COLO829 (cell line): ENCODE results near the gene TANGO6.
"Not testable (repeated sequence)": the region's sequence is repeated elsewhere in the genome, so short reads cannot be mapped to it uniquely, and the experiment has no call there.

Experiments
- DNase-seq: peaks from one replicate; pipeline ENCODE4 v3.0.0; 2012; ENCODE audit warnings: low spot score

Gene TANGO6

DNA sequence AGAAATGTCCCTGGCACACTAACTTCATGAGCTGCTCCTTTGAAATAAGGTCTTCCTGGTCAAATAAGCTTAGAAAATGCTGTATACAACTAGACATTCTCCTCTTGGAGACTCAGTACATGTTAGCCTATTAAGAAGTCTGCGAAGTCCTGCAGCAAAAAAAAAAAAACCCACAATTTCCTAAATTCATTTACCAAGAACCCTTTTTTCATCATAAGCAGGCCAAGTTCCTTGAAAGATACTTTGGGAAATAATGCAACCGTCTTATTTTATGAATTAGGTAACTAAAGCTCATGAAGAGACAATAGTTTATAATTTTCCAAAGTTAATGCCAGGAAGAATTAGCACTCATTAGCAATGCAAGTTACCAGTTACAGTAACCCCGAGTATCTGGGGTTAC is 213.1 kb downstream of the TANGO6 start:
- no peak for DNase-seq

DNA sequence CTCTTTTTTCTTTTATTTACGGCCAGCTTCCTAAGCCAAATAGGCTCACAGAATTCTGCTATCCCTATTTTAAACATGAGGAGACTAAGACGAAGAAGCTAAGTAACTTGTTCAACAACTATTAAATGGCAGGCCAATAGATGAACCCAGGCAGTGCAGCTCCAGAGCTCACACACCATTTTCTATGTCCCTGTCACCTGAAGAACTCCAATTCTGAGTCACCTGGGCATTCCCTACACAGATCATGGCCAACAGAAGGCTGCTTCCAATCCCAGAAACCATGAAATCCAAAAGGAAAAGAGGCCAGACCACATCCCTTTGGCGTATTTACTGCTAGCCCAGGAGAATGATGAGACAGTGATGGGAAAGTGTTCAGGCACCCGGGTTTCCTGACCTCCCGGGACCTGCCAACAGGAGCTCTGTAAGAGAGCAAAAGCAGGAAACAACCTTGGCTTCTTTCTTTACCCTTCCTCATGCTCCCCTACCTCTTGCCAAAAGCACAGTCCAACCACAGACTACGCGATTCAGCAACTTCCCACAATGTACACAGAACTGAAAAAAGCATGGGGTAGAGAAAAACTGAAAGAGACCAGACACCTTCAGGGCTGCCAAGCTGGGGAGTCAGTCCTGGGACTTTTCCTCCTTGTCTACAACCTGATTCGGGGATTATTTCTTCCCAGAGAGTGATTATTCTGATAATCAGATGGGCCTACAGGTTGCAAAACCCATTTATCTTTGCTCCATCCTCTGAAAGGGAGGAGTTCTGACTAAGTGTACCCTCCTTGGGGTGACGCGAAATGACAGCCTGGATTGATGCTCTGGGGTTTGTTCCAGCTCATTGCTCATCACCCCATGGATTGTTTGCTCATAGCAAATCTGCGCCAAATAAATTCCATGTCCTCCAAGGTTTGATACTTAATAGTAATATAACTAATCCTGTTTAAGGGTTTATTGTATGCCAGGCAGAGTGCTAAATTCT is 214.4 kb downstream of the TANGO6 start:
- no peak for DNase-seq

DNA sequence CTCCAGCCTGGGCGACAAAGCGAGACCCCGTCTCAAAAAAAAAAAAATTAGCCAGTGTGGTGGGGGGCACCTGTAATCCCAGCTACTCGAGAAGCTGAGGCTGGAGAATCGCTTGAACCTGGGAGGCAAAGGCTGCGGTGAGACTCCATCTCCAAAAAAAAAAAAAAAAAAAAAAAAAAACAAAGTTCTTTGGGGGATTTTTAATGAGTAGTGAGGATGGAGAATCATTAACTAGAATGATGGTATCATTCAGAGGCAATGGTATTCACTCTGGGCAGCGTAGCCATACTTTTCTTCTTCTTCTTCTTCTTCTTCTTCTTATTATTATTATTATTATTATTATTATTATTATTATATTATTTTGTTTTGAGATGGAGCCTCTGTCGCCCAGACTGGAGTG is 220.2 kb downstream of the TANGO6 start:
- DNase-seq, result not testable (repeated sequence)

DNA sequence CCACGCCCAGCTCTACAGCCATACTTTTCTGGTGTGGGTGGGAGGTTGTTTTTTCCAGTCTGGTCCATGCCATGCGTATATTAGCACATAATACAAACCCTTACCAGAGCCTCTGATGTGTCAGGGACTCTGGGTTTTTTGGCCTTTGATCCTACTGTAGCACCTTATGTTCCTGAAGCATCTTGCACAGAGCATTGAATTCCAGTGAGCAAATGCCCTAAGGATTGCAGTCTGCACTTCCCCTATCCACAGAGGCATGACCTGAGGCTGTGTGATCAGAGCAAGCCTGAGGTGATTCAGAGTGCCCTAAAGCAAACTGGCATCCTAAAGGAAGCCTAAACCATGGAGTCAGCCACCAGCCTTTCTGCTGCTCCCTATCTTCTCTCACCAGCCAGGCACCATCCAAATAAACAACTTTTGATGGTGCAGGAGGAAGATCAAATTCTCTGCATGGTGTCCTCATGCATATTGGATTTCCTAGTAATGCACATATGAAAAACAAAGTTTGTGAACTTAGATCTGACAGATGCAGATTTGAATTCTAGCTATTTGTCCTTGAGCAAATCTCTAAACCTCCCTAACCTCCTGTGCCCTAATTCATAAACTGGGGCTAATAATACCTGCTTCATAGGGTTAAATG is 220.9 kb downstream of the TANGO6 start:
- DNase-seq, result no peak

DNA sequence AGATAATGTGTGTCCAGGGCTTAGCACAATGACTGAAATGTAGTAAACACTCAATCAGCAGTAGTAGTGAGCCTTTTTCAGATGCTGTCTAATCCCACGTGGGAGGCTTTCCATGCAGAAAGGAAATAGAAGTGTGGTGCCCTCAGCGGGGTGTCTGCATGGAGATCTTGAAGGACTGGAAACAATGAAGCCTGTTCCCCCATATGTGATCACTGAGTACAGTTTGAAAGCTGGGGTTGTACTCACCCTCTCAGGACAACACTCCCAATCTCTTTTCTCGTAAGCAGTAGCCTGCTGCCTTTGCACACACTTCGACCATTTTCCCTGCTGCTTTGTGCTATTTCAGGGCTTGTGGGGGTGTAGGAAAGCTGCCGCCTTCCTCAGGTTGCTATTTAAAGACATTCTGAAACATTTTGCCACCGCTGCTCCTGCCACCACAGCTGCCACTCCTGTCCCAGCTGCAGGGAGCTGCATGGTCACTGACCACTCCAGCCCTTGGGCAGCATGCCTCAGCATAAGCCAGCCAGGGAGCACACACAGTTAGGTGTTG is 221.5 kb downstream of the TANGO6 start:
- no peak for DNase-seq

DNA sequence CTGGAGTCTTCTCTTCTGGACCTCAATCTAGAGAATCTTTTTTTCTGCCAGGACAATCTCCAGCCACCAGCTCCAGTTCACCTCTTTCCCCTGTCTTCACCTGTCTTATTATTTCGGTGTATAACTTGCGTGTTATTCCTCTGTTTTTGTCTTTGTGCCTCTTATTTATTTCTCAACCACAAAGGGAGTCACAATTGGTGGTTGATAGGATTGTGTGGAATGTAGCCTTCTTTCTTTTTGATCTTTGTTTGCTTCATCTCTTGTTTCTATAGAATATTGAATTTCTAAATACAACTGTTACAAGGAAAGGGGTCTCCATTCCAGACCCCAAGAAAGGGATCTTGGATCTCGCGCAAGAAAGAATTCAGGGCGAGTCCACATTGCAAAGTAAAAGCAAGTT is 226.2 kb downstream of the TANGO6 start:
- no peak for DNase-seq

DNA sequence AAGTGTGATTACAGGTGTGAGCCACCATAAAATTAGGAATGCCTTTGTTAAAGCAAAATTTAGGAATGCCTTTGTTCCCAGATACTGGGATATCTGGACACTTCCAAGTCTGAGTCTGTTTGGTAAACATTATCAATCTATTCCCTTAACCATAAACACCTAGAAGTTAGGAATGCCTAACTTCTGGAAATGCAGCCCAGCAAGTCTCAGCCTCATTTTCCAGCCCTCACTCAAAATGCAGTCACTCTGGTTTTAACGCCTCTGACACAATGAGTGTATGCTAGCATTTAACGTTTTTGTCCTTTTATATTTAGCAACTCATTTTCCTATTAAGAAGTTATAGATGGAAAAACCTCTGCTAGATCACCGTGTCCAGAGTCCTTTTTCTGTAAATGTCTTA is 227.7 kb downstream of the TANGO6 start:
- no peak for DNase-seq

DNA sequence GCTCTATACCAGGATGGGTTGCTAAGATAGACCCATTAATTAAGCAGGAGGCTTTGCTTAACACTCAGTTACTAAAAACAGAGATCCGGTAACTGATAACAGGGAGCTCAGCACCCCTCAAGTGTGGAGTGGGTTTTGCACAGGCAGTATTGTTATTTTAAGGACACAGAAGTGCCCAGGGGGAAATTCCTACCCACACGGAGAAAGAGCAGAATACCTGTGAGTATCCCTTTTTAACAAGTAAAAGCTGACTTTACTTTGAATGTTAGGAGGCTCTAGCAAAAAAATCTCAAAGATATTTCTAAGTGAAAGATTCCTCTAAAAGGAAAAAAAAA is 229.3 kb downstream of the TANGO6 start:
- DNase-seq, result no peak

DNA sequence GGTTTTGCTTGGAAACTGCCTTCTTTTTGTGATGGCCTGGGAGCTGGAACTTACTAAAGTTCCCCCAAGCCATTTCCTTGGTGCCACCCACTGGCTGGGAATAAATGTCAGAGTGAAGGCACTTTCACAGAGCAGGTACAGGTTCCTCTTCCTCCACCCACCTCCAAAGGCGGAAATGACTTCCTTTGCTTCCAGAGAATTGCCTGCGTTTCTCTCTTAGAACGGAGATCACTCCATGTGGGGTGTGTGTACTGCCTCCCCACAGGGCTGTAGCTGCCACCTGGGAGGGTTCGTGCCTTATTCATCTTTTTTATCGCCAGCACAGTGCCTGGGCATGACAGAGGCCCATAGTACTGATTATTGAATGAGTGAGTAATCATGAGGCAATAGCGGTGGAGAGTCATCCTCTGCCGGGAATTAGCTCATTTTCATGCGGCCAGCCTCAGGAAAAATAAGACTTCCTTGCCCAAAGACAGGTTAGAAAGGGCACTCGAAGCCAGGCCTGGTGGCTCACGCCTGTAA is 229.9 kb downstream of the TANGO6 start:
- DNase-seq, result peak; percentile 9

DNA sequence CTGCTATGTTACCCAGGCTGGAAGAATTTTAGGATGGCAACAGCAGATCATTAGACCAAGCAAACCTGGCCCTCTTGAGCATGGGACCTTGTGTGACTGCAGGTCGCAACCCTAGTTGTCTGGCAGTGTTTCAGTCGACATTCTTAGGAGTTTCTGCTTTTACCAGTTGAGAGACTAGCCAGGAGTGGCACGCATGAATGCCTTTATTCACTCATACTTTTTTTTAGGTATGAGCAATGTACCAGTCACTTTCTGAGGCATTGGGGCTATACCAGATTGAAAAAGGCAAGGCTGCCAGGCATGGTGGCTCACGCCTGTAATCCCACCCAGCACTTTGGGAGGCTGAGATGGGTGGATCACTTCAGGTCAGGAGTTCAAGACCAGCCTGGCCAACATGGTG is 233.9 kb downstream of the TANGO6 start:
- peak; percentile 15 for DNase-seq

DNA sequence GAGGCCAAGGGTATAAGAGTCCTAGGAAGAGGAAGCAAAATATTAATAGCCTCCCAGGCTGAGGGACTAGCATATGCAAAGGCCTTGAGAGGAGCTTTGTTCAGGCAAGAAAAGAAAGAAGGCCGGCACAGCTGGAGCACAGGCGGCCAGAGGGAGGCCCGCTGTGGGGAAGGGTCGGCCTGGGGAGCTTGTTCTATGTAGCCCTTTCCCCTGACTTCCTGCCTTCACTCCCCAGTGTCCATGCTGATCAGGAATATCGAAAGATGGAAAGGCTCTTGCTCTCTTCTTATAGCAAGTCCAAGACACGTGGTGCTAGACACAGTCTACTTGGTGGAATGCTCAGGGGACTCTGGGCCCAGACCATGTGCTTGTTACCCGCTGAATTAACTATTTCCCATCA is 234.7 kb downstream of the TANGO6 start:
- DNase-seq, result no peak

DNA sequence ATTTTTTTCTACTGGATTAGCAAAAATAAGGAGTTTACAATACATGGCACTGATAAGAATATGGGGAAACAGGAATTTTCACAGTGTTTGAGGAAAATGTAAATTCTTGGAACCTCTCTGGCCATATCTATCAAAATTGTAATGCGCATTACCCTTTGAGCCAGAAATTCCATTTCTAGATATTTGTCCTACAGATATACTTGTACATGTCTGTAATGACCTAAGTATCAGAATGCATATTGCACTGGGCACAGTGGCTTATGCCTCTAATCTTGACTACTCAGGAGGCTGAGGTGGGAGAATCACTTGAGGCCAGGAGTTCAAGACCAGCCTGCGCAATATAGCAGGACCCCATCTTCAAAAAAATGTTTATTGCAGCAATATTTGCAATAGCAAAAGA is 236.4 kb downstream of the TANGO6 start:
- DNase-seq, result no peak

DNA sequence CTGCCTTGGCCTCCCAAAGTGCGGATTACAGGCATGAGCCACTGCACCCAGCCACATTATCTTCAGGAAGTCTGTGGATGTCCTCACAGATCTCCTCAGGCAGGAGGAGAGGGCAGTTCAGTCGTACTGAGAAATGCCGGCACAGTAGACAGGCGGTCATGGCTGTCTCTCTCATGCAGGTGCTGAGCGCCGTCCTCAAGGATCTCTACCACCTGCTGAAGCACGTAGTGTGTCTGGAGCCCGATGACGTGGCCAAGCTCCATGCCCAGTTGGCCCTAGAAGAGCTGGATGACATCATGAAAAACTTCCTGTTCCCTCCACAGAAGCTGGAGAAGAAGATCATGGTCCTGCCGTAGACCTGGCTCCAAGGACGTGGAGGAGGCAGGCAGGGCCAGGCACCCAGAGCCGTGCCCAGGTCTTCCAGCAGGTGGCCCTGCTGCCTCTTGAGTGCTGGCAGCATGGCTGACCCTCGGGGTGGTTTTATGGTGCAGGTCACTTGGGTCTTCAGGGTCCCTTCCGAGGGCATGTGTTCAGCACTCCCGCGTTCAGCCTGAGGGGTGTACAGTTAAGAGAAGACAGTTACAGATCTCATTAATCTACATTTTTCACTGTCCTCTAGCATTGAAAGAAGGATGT is 240.1 kb downstream of the TANGO6 start:
- DNase-seq, result no peak

DNA sequence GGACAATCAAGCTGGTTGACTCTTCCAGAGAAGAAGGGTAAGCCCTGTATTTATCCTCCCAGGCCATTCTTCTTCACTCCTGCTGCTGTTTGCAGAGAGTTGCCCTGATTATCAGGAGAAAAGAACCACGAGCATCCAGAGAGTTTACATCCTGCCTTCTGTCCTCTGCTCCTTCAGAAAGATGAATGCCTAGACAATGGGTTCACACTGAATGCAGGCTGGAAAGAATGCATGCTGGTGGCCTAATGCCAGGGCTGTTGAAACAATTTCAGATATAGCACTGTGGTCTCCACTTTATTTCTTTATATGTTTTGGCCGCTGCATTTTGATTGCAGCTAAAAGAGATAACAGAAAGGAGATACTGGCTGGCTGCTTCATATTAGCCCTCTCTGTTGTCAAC is 241.0 kb downstream of the TANGO6 start:
- DNase-seq, result no peak

DNA sequence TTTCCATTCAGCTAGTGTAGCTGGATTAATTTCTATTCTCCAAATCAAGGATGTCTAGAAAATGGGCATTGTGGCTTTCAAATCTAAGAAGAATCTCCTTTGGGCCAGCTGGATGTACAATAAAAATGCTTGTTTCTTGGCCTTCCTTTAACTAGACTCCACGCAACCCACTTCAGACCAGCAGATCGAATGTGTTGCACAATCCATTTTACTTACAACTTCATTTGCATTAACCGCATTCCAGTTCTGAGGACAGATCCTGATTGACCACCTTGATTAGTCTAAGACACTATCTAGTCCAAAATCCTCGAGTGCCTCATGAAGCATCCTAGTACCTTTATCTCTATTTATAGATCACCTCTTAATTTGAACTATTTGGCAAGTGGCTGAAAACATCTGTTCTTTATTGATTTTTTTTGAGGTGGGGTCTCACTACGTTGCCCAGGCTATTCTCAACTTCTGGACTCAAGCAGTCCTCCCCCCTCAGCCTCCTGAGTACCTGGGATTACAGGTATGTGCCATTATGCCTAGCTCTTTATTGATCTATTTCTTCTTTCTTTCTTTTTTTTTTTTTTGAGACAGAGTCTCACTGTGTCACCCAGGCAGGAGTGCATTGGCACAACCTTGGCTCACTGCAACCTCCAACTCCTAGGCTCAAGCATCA is 241.8 kb downstream of the TANGO6 start:
- no peak for DNase-seq

DNA sequence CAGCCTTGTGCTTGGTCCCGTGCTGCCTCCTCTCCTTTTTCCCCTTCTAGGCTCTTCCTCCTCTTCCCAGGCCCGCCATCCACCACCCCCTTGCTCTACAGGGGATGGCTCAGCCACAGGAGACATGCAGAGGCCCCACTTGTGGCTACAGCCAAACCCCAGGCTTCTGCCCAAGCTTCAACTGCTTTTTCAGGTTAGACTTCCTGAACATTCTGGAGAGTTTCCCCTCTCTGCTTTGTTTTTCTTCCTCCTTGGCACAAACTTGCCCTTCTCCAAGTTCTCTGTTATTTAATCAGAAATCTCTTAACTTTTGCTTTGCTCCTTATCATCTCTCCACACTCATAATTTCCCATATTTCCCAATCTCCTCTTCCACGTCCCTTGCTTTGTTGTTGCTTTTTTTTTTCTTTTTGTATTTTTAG is 243.8 kb downstream of the TANGO6 start:
- no peak for DNase-seq

DNA sequence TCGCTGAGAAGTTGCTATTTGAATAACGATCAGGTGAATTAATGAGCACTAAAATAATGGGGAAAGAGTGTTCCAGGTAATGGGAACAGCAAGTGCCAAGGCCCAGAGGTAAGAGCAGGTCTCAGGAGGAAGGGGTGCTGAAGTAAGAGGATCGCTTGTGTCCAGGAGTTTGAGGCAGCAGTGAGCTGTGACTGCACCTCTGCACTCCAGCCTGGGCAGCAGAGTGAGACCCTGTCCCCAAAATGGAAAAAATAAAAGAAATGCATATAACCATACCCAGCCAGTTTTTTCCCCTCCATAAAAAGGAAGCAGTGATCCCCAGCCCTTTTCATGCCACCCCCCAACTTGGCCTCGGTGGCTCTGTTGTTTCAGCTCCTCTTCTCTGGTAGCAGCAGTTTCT is 245.4 kb downstream of the TANGO6 start:
- no peak for DNase-seq

DNA sequence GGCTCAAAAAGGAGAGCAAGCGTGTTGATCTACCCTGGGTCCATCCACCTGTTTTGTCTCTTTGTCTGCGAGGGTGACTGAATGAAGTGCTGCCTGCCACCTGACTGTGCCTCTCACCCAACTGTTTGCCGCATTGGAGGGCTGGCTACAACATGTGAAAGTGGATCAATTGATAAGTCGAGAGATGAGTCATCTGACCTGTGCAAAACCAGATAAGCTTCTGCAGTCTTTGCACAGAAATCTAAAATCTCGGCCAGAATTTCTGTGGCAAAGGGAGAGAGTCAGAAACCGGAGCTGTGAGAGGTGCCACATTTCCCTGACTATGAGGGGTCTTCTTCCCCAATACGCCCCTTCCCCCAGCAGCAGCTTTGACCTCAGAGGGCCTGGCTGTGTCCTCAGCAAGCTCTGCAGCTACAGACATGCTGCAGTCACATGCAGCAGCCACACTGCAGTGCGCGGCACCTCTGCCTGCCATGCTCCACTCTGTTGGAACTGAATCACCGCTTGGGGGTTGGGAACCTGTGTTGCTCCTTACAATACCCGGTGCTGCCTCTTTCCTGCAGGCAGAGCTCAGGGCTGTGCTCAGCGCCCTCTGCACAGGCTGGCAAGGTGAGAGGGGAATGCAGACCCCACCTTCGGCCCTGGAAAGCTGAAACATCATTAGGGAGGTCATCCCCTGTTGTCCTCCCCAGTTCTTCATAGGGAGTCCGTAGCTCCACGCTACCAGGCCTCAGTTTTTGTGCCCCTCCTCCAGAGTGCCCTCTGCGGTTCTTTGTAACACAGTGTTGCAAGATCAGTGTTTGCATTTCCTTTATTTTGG is 246.0 kb downstream of the TANGO6 start:
- DNase-seq, result no peak

DNA sequence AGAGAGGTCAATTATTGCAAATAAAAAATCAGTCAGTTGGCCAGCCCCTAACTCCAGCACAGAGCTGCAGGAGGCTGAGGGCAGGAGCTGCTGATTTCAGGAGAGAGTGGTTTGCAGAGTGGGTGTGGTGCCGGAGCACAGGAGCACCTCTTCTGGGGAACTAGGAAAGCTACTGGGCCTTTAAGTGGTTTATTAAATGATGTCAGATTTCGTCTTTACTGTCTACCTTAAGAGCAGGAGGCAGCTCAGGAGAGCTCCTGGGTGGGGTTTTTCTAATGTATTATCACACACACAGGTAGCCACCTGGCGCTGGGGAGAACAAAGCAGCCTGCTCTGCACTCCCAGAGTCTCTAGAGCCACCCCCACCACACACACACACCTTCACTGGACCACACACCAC is 250.6 kb downstream of the TANGO6 start:
- DNase-seq, result no peak

DNA sequence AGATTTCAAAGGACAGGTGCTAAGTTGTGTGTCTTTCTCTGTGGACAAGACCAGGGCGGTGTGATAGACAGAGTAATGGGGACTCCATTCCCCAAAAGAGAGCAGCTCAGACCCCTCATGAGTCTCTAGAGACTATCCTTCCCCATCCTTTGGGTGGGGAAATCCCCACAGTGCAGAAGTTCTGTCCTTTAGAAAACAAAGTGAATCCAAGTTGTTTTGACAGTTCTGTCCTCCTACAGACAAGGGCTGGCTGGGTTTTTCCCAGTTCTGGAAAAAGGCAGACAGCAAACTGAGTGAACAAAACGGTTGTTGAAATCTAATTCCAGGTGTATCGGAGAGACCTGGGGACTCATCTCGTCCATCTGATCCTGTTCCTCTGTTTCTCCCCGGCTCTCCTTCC is 251.2 kb downstream of the TANGO6 start:
- no peak for DNase-seq

DNA sequence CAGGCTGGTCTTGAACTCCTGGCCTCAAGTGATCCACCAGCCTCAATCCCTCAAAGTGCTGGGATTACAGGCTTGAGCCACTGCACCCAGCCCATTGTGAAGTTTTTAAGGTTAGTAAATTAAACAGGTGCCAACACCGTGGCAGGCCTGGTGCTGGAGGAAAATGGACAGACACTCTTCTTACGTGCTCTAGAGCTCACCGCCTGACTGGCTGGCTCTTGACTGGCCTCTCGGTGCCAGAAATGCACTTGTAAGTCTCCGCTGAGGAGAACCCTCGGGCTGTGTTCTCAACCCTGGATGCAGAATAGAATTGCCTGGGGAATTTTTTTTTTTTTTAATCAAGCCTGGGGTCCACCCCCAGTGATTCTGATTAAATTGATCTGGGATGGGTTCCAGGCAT is 251.9 kb downstream of the TANGO6 start:
- DNase-seq, result no peak
